Cardiac septum (tissue), 1 donor: ENCODE results near the gene BACH2. TPM values are rescaled to one million over a fixed set of nuclear protein-coding genes. Genes with fewer than 3 reads are reported as not detected.
"Not testable (repeated sequence)": the region's sequence is repeated elsewhere in the genome, so short reads cannot be mapped to it uniquely, and the experiment has no call there.

Experiments
- DNase-seq: peaks from one replicate; pipeline ENCODE4 v3.0.0-alpha.2; 2020; ENCODE audit warnings: low spot score
- intact Hi-C: fragments of 100-400 bp; cut with DNase I; formaldehyde crosslinking; loops from one replicate; pipeline ENCODE4 v1.14.0; 2022
- total RNA-seq: library from RNA; stranded (reverse); fragmentation: NEBNext Ultra II Directional; extraction: Animal tissue kit (Norgen Biotek cat#: 25700); gene quantifications from one replicate; pipeline ENCODE4 v1.2.1, GENCODE V29; 2021
- donor health status: DM: no; HTN: no; CAD: no.

Gene BACH2
- total RNA-seq, 1 donor from 2014 or later = 8.4 TPM

GRCh38 chr6:90222008-90222407 is 74.6 kb downstream of the BACH2 start:
- intact Hi-C loops = loop anchor here (10.0 kb wide), 1 partner anchor 143 kb away; no protein-coding TSS in a partner anchor
- no peak for DNase-seq

GRCh38 chr6:90221403-90221802 is 75.2 kb downstream of the BACH2 start:
- intact Hi-C loops = loop anchor here (10.0 kb wide), 1 partner anchor 143 kb away; no protein-coding TSS in a partner anchor
- no peak for DNase-seq

- DNase-seq = no peak
- intact Hi-C loops = loop anchor here (10.0 kb wide), 1 partner anchor 145 kb away; no protein-coding TSS in a partner anchor
Measured at GRCh38 chr6:90220273-90220672, 76.4 kb downstream of the BACH2 start.

- intact Hi-C loops = loop anchor here (2.0 to 5.0 kb wide), 6 partner anchors 35 to 247 kb away; partner anchors contain the start of gene BACH2
- DNase-seq = no peak
Measured at GRCh38 chr6:90219209-90219985, 77.2 kb downstream of the BACH2 start.

- DNase-seq = no peak
- intact Hi-C loops = loop anchor here (2.0 to 5.0 kb wide), 6 partner anchors 34 to 247 kb away; partner anchors contain the start of gene BACH2
Measured at GRCh38 chr6:90218959-90219208, 77.8 kb downstream of the BACH2 start.

- intact Hi-C loops = loop anchor here (2.0 to 5.0 kb wide), 6 partner anchors 33 to 245 kb away; partner anchors contain the start of gene BACH2
- DNase-seq = no peak
Measured at GRCh38 chr6:90217506-90218127, 79.0 kb downstream of the BACH2 start.

- intact Hi-C loops = loop anchor here (5.0 kb wide), 2 partner anchors 119 to 244 kb away; no protein-coding TSS in a partner anchor
- no peak for DNase-seq
Measured at GRCh38 chr6:90216072-90216977, 80.3 kb downstream of the BACH2 start.

GRCh38 chr6:90214966-90215365 is 81.7 kb downstream of the BACH2 start:
- no peak for DNase-seq
- intact Hi-C loops = loop anchor here (5.0 kb wide), 2 partner anchors 118 to 243 kb away; no protein-coding TSS in a partner anchor

GRCh38 chr6:90214461-90214860 is 82.2 kb downstream of the BACH2 start:
- DNase-seq = no peak
- intact Hi-C loops = no loop called here

GRCh38 chr6:90212274-90212673 is 84.4 kb downstream of the BACH2 start:
- intact Hi-C loops = no loop called here
- no peak for DNase-seq

GRCh38 chr6:90209527-90209926 is 87.1 kb downstream of the BACH2 start:
- intact Hi-C loops = no loop called here
- DNase-seq = no peak

- not testable (repeated sequence) for DNase-seq
Measured at GRCh38 chr6:90208690-90209089, 88.0 kb downstream of the BACH2 start.

GRCh38 chr6:90204327-90205056 is 92.2 kb downstream of the BACH2 start:
- no peak for DNase-seq
- intact Hi-C loops = no loop called here

More at GRCh38 chr6:90208690-90209089, 88.0 kb downstream of the BACH2 start:
- intact Hi-C loops = not testable (repeated sequence)

GRCh38 chr6:90203672-90204071 is 93.0 kb downstream of the BACH2 start:
- intact Hi-C loops = no loop called here
- no peak for DNase-seq

- intact Hi-C loops = no loop called here
- DNase-seq = no peak
Measured at GRCh38 chr6:90202156-90202555, 94.5 kb downstream of the BACH2 start.

- no peak for DNase-seq
- intact Hi-C loops = no loop called here
Measured at GRCh38 chr6:90199900-90200299, 96.7 kb downstream of the BACH2 start.

- no peak for DNase-seq
- intact Hi-C loops = no loop called here
Measured at GRCh38 chr6:90198758-90199425, 97.8 kb downstream of the BACH2 start.

- no peak for DNase-seq
- intact Hi-C loops = no loop called here
Measured at GRCh38 chr6:90197854-90198496, 98.7 kb downstream of the BACH2 start.
